GM12891 (cell line): ENCODE results near the gene SAP30BP.

Experiments used
- POLR2A ChIP-seq: IDR thresholded peaks from 2 replicates; pipeline ENCODE4 v1.6.1; 2011; ENCODE audit warnings: low read depth, low read length, control low read depth
- POLR2AphosphoS5 ChIP-seq: IDR thresholded peaks from 2 replicates; pipeline ENCODE4 v1.6.1; 2011; ENCODE audit warnings: low read depth, low read length, control low read depth
- TAF1 ChIP-seq: IDR thresholded peaks from 2 replicates; pipeline ENCODE4 v1.6.1; 2011; ENCODE audit warnings: low read depth, low read length, control low read depth

DNA sequence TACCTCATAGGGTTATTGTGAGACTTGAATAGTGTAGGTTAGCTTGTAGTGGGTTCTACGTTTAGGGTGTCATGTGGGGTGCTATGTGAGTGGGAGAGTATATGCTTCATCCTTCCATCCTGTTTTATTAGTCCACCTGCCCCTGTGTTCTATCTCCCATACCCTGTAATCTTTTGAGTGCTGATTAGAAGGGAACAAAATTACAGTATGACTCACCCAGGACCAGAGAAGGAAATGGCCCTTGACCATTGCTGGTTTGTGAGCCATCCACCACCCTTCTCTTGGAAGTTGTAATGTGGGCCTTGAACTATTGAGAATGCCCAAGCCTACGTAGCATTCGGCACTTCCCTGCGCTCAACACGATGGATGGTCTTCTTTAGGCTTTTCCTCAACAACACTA, 17.1 kb downstream of the SAP30BP start:
- TF ChIP-seq POLR2AphosphoS5 (no peak), POLR2A (no peak), TAF1 (no peak)
